ENCODE data around the gene ALG14.
"Not testable (repeated sequence)": the region's sequence is repeated elsewhere in the genome, so short reads cannot be mapped to it uniquely, and the experiment has no call there.

Gene ALG14

GRCh38 chr1:95086949-95087533, 14.3 kb upstream of the ALG14 start:
- no peak for DNase-seq

DNA sequence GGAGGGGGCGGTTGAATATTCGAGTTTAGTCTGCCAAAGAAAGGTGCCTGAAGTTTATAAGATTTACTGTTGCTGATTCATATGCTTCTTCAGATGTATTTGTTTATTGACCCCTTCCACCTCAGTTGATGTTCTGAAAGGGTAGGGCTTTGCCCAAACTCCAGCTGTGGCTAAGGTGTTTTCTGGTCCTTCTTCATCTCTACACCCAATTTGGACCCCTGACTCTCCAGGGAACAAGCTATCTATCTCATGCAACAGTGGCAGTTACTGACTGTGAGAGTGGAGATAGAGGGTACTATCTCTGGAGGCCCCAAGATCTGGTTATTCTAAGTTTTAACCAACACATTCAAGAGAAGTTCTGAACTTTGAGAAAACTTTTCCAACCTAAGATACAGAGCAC, 12.6 kb upstream of the ALG14 start:
- no peak for DNase-seq

DNA sequence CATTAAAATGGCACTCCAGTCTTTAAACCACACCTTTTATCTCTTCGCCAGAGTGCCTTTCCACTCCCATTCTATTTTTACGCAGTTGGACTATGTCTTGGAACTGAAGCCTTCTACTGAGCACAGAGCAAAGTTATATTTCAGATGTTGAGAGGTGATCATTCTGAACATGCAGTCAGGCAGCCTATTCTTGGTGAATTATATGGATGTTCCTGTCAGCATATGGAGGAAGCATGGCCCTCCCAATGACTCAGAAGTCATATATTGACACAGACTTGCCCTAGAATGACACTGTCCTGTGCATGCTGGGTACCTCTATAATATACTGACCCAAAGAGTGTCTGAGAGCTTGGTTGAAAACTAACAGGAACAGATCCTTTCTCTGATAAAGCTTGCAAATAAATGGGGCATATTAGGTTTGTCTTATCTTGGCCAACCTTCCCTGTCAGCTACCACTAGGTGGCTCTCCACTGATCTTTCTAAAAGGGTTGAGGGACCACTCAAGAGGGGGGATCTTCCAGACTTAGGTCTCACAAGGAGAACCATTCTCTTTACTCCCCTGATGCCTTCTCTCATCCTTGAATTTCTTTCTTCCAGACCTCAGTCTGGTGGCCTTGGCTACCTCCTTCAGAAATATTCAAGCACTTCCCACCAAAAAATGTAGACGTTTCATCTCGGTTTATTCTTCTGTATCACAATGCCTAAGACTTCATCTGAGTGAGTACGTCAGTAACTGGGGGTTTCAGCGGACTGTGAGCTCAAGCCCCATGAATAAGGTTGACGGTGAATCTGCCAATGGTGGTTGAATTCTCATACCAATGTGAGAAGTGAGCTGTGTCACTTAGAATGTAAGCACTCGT, 11.8 kb upstream of the ALG14 start:
- no peak for DNase-seq

GRCh38 chr1:95080879-95081278, 8.1 kb upstream of the ALG14 start:
- no peak for DNase-seq

DNA sequence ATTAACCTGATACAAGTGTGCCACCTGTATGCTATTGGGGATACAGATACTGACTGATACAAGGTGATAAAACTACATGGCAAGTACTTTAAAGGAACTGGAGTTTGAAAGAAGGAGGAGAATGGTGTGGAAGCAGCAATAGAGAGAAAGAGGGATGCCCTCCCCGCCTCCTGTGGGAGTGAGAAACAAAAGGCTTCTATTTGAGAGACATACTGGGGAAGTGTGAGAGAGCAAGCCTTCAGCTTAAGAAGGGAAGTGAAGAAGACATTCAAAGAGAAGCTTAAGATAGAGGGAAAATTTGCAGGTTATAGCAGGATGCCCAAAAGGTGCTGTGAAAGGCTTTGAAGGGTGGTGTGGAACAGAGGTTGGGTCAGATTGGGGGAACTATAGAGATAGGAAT, 7.7 kb upstream of the ALG14 start:
- no peak for DNase-seq

GRCh38 chr1:95076034-95076433, 3.3 kb upstream of the ALG14 start:
- DNase-seq, result no peak

GRCh38 chr1:95073446-95073845, 695 bp upstream of the ALG14 start:
- DNase-seq, result no peak

DNA sequence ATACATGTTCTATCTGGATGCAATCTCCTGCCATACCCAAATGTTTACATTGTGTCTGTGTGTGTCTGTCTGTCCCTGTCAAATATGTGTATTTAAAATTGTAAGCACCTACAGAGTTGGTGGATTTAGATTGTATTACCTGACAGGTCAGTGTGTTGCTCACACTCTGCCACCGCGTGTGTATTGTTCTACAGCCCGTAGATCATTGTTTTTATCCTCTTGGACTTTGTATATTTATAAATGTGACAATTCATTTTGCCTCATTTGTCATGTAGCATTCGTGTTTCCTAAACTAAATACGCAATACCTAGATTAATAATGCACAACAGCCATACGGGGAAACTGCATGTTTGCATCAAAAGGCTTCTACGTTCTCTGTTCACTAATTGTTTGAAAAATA, 634 bp downstream of the ALG14 start:
- DNase-seq, result no peak

DNA sequence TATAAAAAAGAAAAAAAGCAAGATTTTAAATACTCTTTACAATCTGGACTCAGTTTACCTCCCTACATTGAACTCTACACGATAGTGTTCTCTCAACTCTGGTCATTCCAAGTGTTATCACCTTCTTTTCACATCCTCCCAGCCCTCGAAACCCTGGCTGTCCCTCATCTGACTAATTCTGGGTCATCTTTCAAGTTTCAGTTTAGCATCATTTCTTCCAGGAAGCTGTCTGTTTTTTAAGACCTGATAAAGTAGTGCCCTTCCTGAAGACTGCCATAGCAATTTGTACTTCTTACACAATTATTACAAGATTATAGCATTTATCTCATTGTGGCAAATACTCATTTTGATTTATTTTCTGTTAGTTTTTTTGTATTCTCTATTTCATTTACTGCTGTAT, 1.2 kb downstream of the ALG14 start:
- no peak for DNase-seq

DNA sequence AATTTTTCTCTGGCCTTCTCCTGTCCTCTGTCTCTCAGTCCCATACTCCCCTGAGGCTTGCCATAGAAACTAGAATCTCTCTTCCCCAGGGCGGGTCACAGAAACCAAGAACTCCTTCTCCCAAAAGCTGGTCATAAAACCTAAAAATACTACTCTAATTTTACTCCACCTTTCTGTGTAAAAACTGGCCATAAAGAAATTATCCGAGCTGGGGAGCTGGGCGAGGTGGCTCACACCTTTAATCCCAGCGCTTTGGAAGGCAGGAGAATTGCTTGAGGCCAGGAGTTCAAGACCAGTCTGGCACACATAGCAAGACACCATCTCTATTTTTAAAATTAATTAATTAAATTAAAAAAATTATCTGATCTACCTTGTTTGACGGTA, 3.0 kb downstream of the ALG14 start:
- DNase-seq, result no peak

GRCh38 chr1:95068956-95069709, 3.6 kb downstream of the ALG14 start:
- DNase-seq, result no peak

DNA sequence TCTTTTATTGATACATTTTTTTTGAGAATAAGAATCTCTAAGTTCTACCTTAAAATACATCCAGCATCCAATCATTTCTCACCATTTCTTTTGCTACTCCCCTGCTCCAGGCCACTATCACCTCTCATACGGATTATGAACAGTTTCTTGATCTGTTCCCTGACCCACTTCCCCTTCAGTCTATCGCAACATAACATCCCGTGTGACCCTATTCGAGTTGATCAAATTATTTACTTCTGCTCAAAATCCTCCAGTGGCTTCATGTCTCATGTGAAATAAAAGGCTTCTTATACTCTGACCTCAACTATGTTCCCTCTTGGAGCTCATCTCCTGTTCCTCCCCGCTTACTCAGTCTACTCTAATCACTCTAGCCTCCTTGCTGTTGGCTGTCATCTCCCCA, 5.2 kb downstream of the ALG14 start:
- no peak for DNase-seq

DNA sequence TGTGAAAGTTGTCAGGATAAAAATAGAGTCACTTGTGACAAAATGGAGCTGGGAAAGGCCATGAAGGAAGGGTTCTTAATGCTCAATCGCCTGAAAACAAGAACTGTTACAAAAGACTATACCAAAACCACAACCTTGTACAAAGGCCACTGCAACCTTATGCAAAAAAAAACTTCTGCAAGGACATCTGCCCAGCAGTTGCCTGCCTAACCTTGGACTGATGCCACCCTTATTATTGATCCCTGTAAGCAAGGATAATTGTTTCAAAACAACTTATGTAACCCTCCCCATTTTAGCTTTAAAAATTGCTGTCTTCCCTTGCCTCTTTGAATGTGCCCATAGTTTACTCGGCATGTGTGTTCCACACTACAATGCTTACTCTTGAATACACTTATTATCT, 5.7 kb downstream of the ALG14 start:
- no peak for DNase-seq

DNA sequence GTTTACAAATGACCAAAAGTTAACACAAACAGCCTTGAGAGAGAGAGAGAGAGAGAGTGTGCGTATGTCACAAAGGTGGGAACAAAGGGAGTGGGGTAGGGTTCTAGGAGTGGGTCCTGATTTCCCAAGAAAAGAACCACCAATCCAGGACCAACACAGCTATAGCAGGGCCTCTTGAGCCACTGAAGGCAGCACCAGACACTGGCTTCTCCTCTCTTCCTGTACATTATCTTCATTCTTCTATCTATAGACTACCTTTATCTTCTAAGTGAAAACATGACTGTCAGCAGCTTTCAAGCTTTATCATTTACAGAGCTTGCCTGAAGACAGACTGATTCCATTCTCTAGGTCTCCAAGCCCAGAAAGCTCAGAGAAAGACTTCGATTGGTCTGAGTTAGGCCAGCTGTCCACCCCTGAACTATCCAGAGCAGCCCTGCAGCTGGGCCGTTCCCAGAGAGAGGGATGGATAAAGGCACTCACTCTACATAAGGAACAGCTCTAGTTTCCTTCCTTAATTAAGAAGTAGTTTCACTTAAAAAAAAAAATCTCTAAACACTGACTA, 11.2 kb downstream of the ALG14 start:
- no peak for DNase-seq

DNA sequence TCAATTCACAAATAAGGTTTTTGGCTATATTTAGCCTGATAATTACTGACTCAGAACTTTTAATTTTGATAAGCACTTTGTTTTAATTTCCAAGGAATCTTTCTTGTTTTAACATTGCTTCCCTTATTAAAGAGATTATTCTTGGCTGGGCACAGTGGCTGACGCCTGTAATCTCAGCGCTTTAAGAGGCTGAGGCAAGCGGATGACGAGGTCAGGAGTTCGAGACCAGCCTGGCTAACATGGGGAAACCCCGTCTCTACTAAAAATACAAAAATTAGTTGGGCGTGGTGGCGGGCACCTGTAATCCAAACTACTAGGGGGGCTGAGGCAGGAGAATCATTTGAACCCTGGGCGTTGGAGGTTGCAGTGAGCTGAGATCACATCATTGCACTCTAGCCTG, 13.8 kb downstream of the ALG14 start:
- no peak for DNase-seq

DNA sequence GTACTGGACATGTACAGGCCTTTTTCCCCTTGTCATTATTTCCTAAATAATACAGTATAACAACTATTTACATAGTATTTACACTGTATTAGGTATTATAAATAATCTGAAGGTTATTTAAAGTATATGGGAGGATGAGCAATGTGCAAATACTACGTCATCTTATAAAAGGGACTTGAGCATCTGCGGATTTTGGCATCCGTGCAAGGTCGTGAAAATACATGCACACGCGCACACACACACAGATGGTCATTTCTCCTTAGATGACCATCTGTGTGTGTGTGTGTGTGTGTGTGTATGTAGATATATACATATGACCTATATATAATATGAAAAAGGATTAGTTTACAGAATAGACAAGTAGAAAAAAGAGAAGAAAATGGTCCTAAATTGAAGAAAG, 15.4 kb downstream of the ALG14 start:
- no peak for DNase-seq

DNA sequence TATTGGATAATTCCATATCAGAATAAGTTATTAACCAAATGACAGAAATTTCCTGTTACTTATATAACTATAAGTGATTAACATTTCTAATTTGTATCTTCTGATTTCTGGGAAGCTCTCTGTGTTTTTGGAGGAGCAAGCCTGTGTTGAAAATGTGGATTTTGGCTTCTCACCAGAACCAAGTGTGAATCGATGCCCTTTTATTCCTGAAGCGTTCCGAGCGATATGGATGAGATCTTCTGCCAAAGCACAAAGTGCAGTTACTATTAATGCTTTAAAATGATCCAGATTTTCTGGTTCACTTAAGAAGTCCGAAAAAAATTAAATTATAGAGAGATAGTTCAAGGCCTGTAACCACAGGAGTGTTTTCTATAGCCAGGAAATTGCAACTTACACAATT, 22.8 kb downstream of the ALG14 start:
- DNase-seq, result no peak

DNA sequence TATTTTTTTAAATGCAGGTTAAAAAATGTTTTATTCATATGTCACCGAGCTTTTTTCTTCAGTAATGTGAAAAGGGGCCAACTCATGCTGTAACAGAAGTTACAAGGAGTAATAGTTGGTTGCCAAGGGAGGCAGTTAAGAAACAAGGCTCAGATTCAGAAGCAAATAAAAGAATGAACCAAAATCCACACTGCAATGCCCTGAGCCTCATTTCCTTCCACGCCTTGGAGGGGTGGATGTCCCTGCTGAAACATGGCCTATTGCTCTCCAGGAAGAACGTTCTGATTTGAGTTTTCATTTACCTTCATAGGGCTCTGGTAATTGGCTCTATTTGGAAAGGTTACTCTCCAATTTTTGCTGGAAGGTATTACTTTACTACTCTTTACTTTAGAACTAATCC, 24.4 kb downstream of the ALG14 start:
- DNase-seq, result no peak

DNA sequence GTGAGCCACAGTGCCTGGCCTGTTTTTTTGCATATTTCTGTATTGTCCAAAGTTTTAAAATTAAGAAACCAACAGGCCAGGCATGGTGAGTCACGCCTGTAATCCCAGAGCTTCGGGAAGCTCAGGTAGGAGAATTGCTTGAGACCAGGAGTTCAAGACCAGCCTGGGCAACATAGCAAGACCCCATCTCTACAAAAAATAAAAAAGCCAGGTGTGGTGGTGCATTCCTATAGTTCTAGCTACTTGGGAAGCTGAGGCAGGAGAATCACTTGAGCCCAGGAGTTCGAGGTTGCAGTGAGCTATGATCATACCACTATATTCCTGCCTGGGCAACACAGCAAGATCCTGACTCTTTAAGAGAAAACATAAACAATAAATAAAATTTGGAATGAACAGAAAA, 25.1 kb downstream of the ALG14 start:
- DNase-seq, result not testable (repeated sequence)

GRCh38 chr1:95046359-95046758, 26.4 kb downstream of the ALG14 start:
- no peak for DNase-seq

DNA sequence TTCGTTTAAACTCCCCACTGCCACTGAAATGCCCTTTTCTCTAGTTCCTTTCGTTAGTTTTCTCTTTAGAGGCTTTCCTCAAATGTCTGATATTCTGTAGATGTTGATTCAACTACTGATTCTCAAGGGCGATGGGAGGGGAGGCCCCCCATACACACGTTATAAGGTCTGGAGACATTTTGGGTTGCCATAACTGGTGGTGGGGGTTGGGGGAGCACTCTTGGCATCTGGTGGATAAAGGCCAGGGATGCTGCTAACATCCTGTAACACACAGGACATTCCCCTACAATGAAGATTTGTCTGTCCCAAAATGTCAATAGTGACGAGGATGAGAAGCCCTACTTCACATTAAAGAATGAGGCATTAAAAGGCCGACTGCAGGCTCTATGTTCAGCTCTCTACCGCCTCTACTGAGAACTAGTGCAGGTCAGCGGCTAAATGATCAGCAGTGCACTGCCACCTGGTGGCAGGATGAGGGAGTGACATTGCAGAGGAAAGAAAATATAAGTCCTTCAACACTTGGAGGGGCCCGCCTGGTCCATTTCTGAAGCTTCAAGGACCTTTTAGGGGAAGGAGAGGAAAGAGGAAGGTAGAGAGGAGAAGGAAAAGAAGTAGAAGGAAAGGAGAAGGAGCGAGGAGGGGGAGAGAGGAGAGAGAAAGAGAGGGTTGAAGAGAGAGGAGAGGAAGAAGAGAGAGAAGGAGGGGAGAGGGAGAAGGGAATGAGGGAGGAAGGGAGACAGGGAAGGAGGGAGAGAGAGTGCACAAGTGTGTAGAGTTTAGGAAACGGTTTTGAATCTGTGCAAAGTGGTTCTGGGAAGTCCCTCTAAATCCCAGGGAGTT, 29.4 kb downstream of the ALG14 start:
- DNase-seq, result no peak

DNA sequence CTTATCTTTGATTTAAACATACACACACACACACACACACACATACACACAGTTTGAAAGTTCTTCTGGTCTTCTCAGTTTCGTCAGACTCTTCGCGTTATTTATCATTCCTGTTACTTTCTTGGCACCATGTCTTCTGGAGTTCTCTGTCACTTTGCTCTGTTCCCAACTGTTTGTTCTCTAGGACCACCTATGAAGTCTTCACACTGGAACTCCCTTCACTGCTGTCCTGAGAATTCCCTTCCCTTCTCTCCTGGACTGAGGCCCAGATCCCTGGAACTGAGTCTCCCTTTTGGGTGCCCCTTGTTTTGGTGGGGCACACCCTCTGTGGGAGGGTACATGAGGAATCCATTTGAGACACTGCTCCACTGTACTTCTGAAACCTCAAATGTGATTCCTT, 30.5 kb downstream of the ALG14 start:
- no peak for DNase-seq
